HG03432 (cell line): ENCODE results near the gene TUBA3D.
"Not testable (repeated sequence)": the region's sequence is repeated elsewhere in the genome, so short reads cannot be mapped to it uniquely, and the experiment has no call there.

Source experiments
- ATAC-seq: cut with Tn5 transposase; IDR thresholded peaks from one replicate; pipeline ENCODE4 v1.9.1; 2021; ENCODE audit warnings: mild to moderate bottlenecking, moderate library complexity; ENCODE audit not compliant: unreplicated experiment

Gene TUBA3D

GRCh38 chr2:131475831-131476230 lies at the start of gene TUBA3D:
TUBA3D (plus strand) TSS chr2:131476119; CDS start chr2:131476200, 81 bp downstream.
- ATAC-seq = no peak

GRCh38 chr2:131426727-131427126 lies 49.2 kb upstream of the TUBA3D start:
- ATAC-seq = no peak

GRCh38 chr2:131431336-131431735 lies 44.6 kb upstream of the TUBA3D start:
- ATAC-seq = no peak

- peak; percentile 56 for ATAC-seq
Observed at GRCh38 chr2:131440742-131441468, 35.0 kb upstream of the TUBA3D start.

- not testable (repeated sequence) for ATAC-seq
Observed at GRCh38 chr2:131444736-131445514, 31.0 kb upstream of the TUBA3D start.

GRCh38 chr2:131445515-131445797 lies 30.5 kb upstream of the TUBA3D start:
- not testable (repeated sequence) for ATAC-seq

GRCh38 chr2:131445896-131446295 lies 30.0 kb upstream of the TUBA3D start:
- ATAC-seq = no peak

- not testable (repeated sequence) for ATAC-seq
Observed at GRCh38 chr2:131447981-131448380, 27.9 kb upstream of the TUBA3D start.

- peak; percentile 92 for ATAC-seq
Observed at GRCh38 chr2:131451265-131451949, 24.5 kb upstream of the TUBA3D start.

GRCh38 chr2:131454914-131455313 lies 21.0 kb upstream of the TUBA3D start:
- not testable (repeated sequence) for ATAC-seq

GRCh38 chr2:131467722-131468121 lies 8.2 kb upstream of the TUBA3D start:
- ATAC-seq = not testable (repeated sequence)

GRCh38 chr2:131470944-131471343 lies 5.0 kb upstream of the TUBA3D start:
- ATAC-seq = not testable (repeated sequence)

GRCh38 chr2:131471624-131472023 lies 4.3 kb upstream of the TUBA3D start:
- ATAC-seq = not testable (repeated sequence)

GRCh38 chr2:131473266-131473665 lies 2.7 kb upstream of the TUBA3D start:
- ATAC-seq = not testable (repeated sequence)

GRCh38 chr2:131476363-131476762 lies 444 bp downstream of the TUBA3D start:
- ATAC-seq = not testable (repeated sequence)

GRCh38 chr2:131477227-131477626 lies 1.3 kb downstream of the TUBA3D start:
- ATAC-seq = not testable (repeated sequence)

- ATAC-seq = not testable (repeated sequence)
Observed at GRCh38 chr2:131478074-131478849, 2.3 kb downstream of the TUBA3D start.

- ATAC-seq = not testable (repeated sequence)
Observed at GRCh38 chr2:131478850-131479461, 3.0 kb downstream of the TUBA3D start.

- ATAC-seq = not testable (repeated sequence)
Observed at GRCh38 chr2:131480351-131480750, 4.4 kb downstream of the TUBA3D start.

- ATAC-seq = not testable (repeated sequence)
Observed at GRCh38 chr2:131482506-131483155, 6.7 kb downstream of the TUBA3D start.
